GM18909 (cell line): ENCODE data around the gene PPP2R1B.

Experiments used
- ATAC-seq: cut with Tn5 transposase; IDR thresholded peaks from one replicate; pipeline ENCODE4 v1.9.1; 2021; ENCODE audit warnings: mild to moderate bottlenecking; ENCODE audit not compliant: unreplicated experiment, poor library complexity

PPP2R1B gene

GRCh38 chr11:111765984-111766833 lies at the start of gene PPP2R1B:
TSS of gene PPP2R1B (minus strand) at chr11:111766389. CDS start at chr11:111766361, 28 bp downstream.
- peak; percentile 91 for ATAC-seq

- no peak for ATAC-seq
Observed at GRCh38 chr11:111815489-111815888, 49.3 kb upstream of the PPP2R1B start.

GRCh38 chr11:111814557-111815320 lies 48.5 kb upstream of the PPP2R1B start:
- ATAC-seq, result no peak

- no peak for ATAC-seq
Observed at GRCh38 chr11:111814106-111814505, 47.9 kb upstream of the PPP2R1B start.

GRCh38 chr11:111812211-111812610 lies 46.0 kb upstream of the PPP2R1B start:
- no peak for ATAC-seq

- ATAC-seq, result no peak
Observed at GRCh38 chr11:111811445-111811844, 45.3 kb upstream of the PPP2R1B start.

- no peak for ATAC-seq
Observed at GRCh38 chr11:111808834-111809233, 42.6 kb upstream of the PPP2R1B start.

- no peak for ATAC-seq
Observed at GRCh38 chr11:111808063-111808588, 41.9 kb upstream of the PPP2R1B start.

- no peak for ATAC-seq
Observed at GRCh38 chr11:111807076-111807475, 40.9 kb upstream of the PPP2R1B start.

- no peak for ATAC-seq
Observed at GRCh38 chr11:111801135-111801534, 34.9 kb upstream of the PPP2R1B start.

- ATAC-seq, result no peak
Observed at GRCh38 chr11:111798279-111798678, 32.1 kb upstream of the PPP2R1B start.

GRCh38 chr11:111797145-111797581 lies 31.0 kb upstream of the PPP2R1B start:
- ATAC-seq, result peak; percentile 41

- no peak for ATAC-seq
Observed at GRCh38 chr11:111796696-111797095, 30.5 kb upstream of the PPP2R1B start.

GRCh38 chr11:111795334-111795985 lies 29.3 kb upstream of the PPP2R1B start:
- ATAC-seq, result no peak

GRCh38 chr11:111793863-111794262 lies 27.7 kb upstream of the PPP2R1B start:
- ATAC-seq, result no peak

- no peak for ATAC-seq
Observed at GRCh38 chr11:111792955-111793500, 26.8 kb upstream of the PPP2R1B start.

- ATAC-seq, result no peak
Observed at GRCh38 chr11:111792314-111792713, 26.1 kb upstream of the PPP2R1B start.

- ATAC-seq, result no peak
Observed at GRCh38 chr11:111788464-111788863, 22.3 kb upstream of the PPP2R1B start.

- ATAC-seq, result no peak
Observed at GRCh38 chr11:111788051-111788450, 21.9 kb upstream of the PPP2R1B start.

GRCh38 chr11:111785886-111786412 lies 19.8 kb upstream of the PPP2R1B start:
- ATAC-seq, result no peak
